Retina (tissue), 1 donor: Measurements from ENCODE around the gene SLC6A3.
"Not testable (repeated sequence)": the region's sequence is repeated elsewhere in the genome, so short reads cannot be mapped to it uniquely, and the experiment has no call there.

Source experiments
- DNase-seq: peaks from one replicate; pipeline ENCODE4 v3.0.0-alpha.2; 2016

SLC6A3 gene

DNA sequence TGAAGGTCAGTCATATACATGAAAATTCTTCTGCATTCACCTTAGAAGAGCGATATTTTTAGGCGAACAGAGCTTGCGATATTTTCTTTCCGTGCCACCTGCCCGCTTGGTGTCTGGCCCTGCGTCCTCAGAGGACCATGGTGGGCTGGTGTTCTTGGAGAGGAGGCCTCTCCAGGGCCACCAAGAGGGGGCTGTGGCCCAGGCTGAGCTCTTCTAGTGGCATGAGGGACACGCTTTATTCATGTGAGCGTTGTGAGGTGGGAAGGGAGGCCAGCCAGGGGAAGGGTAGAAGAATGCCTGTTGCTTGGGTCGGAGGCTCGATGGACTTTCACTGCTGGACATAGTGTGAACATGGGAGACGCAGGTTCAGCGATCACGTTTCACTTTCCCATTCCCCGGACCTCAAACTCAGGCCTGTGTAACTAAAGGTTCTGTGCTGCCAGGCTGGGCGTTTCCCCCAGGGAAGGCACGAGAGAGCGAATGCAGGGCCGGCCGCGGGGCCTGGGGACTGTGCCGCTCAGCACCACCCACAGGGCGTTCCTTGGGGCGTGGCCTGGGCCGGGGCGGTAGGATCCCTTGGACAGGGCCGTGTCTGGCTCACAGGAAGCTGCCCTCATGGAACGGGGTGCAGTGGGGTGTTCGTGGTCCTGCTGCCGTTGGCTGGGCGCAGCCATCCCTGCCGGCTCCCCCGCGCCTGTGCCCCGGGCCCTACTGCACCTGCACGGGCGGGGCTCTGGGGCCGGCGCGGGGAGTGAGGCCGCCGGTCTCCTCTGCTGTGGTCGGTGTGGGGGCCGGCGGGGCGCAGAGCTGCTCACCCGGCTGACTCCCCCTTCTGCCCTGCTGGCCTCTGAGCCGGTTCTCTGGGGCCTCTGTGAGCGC, 59.6 kb downstream of the SLC6A3 start:
- peak; percentile 86 for DNase-seq

GRCh38 chr5:1384521-1384920, 60.7 kb downstream of the SLC6A3 start:
- no peak for DNase-seq

DNA sequence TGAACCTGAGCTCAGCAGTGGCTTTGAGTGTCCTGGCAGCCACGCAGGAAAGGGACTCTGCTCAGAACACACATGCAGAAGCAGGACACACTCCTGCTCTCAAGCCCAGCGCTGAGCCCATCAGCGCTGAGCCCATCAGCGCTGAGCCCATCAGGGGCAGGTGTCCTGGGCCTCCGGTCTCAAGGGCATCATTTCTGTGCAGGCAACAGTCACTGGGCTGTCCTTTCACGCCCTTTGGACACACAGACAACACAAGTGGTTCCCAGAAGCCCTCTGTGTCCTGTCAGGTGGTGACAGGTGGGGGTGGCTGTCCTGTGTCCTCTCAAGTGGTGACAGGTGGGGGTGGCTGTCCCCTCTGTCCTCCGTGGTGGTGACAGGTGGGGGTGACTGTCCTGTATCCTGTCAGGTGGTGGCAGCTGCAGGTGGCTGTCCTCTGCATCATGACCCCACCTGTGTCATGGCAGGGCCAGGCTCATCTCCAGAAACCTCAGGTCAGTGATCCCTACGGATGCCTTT, 61.3 kb downstream of the SLC6A3 start:
- no peak for DNase-seq

DNA sequence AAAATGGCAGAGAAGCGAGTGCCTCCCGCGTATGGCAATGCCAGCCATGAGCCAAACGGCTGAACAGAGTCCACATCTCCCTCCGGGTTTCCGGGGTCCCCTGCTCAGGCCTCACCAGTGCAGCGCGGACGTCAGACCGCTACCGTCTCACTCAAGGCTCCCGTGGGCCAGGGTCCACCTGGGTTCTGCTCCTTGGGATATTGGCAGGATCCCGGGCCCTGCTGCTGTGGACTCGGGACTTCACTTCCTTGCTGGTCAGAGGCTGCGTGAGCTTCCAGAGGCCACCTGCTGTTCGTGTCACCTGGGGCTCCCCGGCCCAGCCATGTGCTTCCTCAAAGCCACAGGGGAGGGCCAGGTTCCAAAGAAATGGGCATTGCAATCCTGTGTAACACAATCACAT, 61.9 kb downstream of the SLC6A3 start:
- no peak for DNase-seq

DNA sequence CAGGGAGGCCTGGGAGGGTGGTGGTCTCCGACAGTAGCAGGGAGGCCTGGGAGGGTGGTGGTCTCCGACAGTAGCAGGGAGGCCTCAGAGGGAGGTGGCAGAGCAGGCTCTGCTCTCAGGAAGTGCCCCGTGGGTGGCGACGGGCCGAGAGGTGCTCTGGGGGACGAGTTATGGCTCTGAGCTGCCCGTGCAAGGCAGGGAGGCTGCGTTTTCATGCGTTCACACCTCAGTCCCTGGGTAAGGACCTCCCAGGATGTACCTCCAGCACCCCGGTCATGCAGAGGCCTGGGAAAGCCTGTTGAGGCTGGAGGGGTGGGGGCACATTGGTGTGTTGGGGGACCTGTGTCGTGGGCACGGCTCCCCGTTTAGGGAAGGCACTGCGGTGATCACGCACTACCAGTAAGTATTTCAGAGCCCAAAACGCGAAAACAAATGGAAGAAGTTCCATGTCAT, 63.0 kb downstream of the SLC6A3 start:
- no peak for DNase-seq

DNA sequence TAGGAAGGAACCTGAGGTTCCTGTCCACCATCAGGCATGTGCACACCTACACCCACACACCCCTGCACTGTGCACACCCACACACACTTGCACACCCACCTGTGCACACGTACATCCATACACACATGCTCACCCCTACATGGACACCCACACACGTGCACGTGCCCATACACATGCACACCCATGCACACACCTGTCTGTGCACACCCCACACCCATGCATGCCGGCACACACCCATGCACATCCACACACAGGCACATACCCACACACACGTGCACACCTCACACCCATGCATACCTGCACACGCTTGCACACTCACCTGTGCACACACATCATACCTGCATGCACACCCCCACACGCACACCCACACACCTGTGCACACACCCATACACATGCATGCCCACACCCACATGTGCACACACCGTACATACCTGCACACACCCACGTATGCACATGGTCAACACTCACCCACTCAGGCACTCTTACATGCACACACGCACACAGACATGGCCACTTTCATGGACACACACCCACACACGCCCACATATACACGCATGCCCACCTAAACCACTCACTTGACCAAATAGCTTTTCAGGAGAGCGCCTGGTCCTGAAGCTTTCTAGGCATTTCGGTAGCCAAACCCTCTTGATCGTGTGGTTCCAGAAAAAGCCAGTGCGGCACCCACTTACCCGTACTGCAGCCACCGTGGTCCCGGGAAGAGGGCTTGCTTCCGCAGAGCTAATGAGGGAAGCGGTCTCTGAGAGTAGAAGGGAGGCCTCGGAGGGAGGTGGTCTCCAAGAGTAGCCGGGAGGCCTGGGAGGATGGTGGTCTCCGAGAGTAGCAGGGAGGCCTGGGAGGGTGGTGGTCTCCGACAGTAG, 63.6 kb downstream of the SLC6A3 start:
- no peak for DNase-seq

DNA sequence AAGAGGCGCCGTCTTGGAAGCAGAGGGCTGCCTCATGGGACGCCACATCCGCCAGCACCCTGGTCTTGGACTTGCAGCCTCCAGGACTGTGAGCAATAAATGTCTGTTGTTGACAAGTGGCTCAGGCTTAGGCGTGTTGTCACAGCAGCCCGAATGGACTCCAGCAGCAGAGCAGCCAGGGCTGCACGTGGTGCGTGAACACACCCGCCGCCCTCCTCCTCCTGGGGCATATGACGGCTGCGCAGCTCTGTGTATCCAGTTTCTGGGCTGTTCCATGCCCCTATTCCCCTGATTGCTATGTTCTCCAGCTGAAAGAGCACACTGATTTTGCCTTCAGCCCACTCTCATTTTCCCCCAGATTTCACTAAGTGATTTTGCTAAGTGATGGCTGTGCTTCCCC, 64.3 kb downstream of the SLC6A3 start:
- DNase-seq = no peak

DNA sequence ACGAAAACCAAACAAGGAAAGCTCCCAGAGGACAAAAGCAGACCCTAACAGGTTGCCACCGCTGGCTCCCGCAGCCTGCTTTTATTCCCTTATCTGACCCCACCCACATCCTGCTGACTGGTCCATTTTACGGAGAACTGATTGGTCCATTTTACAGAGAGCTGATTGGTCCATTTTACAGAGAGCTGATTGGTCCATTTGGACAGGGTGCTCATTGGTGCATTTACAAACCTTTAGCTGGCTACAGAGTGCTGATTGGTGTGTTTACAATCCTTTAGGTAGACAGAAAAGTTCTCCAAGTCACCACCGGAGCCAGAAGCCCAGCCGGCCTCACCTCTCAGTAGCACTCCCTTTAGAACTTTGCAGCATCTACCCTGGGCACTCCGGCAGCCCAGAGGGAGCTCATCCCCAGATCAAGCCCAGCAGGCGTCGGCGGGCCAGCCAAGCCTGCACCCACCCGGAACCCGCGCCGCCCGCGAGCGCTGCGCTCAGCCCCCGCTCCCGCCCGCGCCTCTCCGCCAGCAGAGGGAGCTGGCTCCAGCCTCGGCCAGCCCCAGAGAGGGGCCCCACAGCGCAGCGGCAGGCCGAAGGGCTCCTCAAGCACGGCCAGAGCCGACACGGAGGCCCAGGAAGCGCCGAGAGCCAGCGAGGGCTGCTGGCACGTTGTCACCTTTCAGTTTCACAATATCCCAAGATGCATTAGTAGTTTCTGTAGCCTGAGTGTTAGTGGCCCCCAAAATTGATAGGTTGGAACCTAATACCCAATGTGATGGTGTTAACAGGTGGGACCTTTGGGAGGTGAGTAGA, 65.0 kb downstream of the SLC6A3 start:
- peak; percentile 74 for DNase-seq

GRCh38 chr5:1378866-1379659, 66.2 kb downstream of the SLC6A3 start:
- DNase-seq = no peak

- DNase-seq = no peak
Observed at GRCh38 chr5:1378096-1378495, 67.1 kb downstream of the SLC6A3 start.

- DNase-seq = no peak
Observed at GRCh38 chr5:1376981-1377380, 68.3 kb downstream of the SLC6A3 start.

- no peak for DNase-seq
Observed at GRCh38 chr5:1375871-1376810, 69.1 kb downstream of the SLC6A3 start.

GRCh38 chr5:1374679-1375055, 70.6 kb downstream of the SLC6A3 start:
- DNase-seq = no peak

DNA sequence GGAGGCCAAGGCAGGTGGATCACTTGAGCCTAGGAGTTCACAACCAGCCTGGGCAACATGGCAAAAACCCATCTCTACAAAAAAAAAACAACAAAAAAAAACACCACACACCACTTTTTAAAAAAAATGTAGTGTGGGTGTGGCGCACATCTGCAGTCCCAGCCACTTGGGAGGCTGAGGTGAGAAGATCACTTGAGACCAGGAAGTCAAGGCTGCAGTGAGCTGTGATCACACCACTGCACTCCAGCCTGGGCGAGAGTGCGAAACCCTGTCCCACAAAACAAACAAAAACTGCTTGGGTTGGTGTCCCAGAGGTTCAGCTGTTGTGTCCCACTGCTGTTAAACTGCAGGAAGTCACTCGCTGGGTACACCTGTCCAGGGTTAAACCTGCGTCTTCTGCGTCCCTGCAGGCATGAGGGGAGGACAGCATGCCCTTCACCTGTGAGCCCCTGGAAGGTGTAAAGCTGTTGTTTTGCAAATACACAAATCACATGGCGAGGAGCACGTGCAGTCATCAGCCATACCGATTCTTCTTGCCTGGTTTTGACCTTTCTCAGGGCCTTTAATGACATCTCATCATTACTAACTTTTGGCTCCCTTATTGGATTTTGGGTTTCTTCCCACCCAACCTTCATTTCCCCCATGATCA, 71.1 kb downstream of the SLC6A3 start:
- no peak for DNase-seq

DNA sequence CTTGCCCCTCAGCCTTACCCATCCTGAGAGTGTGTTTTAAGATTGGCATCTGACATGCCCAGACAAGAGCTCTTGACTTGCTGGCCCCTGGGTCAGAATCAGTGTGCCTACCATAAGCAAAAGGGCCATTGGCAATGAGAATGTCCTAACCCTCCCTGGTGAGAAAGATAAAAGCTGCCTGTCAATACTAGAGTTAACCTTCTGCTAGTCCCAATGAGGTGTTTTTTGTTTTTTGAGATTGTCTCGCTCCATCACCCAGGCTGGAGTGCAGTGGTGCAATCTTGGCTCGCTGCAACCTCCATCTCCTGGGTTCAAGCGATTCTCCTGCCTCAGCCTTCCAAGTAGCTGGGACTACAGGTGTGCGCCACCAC, 73.3 kb downstream of the SLC6A3 start:
- DNase-seq = not testable (repeated sequence)

DNA sequence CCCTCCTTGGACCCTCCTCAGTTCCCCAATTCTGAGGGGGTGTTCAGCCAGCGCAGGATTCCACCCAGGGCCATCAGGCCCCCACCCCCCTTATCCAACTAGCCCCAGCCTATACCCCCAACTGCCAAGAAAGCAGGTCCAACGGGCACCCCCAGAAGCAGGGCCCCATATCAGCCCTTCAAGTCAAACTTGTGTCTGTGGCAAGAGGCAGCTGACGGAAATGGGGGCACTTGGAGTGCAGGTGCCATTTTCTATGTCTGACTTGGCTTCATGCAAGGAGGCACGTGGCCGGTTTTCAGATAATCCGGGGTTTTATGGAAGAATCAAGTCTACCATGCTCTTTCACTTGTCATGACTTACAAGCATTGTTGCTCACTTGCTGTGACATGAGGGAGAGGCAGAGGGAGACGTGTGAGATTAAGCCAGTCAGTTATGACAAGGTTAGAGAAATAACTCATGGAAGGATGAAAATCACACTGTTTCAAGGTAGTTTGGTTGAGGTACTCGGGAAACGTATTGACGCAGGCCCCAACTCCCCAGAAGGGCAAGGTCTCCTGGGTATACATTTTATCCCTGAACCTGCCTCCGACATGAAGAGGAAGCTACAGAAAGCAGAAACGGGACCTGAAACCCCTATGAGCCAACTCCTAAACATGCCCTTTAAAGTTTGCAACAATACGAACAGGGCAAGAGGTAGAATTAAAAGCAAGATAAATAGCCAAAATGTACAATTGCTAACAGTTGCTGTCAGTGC, 73.8 kb downstream of the SLC6A3 start:
- DNase-seq = no peak

- DNase-seq = no peak
Observed at GRCh38 chr5:1370006-1370405, 75.2 kb downstream of the SLC6A3 start.

- no peak for DNase-seq
Observed at GRCh38 chr5:1368756-1369155, 76.5 kb downstream of the SLC6A3 start.

GRCh38 chr5:1368236-1368635, 77.0 kb downstream of the SLC6A3 start:
- no peak for DNase-seq

DNA sequence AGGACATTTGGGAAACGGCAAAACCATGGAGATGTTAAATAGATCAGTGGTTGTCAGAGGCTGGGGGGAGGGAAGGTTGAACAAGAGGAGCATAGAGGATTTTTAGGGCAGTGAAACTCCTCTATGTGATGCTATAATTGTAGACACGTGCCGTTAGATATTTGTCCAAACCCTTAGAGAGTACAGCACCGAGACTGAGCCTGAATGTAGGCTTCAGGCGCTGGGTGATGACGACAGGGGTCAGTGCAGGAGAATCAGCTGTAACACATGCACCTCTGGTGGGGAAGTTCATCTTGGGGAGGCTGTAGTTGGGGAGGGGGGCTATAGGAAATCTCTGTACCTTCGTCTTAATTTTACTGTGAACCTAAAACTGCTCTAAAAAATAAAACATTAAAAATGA, 78.1 kb downstream of the SLC6A3 start:
- no peak for DNase-seq
